HepG2 (cell line): Measurements from ENCODE around the gene BTBD19. TPM values are rescaled to one million over a fixed set of nuclear protein-coding genes. Genes with fewer than 3 reads are reported as not detected.

Source experiments
- ATAC-seq: fragments of 200-7000 bp; cut with Tn5 transposase; 3 replicates; pipeline ENCODE4 v1.9.1; 2020; ENCODE audit warnings: mild to moderate bottlenecking, moderate library complexity
- BruUV-seq: library from RNA; stranded (reverse); fragments of 400-500 nt; replicated peaks from 2 replicates; lab custom pipeline; 2021; lab: Mats Ljungman, UMichigan
- CTCF ChIA-PET: fragments of 300-600 bp; formaldehyde crosslinking; extraction: SDS; loops from one replicate; lab custom pipeline; 2021; ENCODE audit warnings: low total read pairs, inconsistent platforms, low intra/inter-chr PET ratio; lab: Yijun Ruan, JAX
- POLR2A ChIA-PET: fragments of 350-600 bp; sonication (Branson Sonifier 250); formaldehyde crosslinking; loops from one replicate; lab custom pipeline; 2020; ENCODE audit warnings: antibody characterized with exemption, inconsistent platforms; lab: Yijun Ruan, JAX
- DNase-seq: peaks from one replicate; pipeline ENCODE4 v3.0.0-alpha.2; 2015; ENCODE audit warnings: low spot score
- FAIRE-seq: peaks from 3 replicates; lab custom pipeline; 2011; peaks lifted over from hg19 to GRCh38; lab: Jason Lieb, UNC
- H2AFZ ChIP-seq: one replicate; pipeline ENCODE4 v1.6.1; 2011; ENCODE audit warnings: low read length, inconsistent platforms
- H3K27ac ChIP-seq: fragments of 300-600 bp; 3 replicates; pipeline ENCODE4 v1.8.0; 2011; ENCODE audit warnings: mixed run types, mild to moderate bottlenecking, mixed read lengths, low read length, inconsistent platforms; ENCODE audit not compliant: insufficient read depth; ENCODE audit errors: extremely low read length
- H3K27me3 ChIP-seq, 2 experiments: fragments of 200-600 bp in 1 of 2; 2 replicates in 1 of 2; 3 replicates in 1 of 2; pipeline versions ENCODE4 v1.6.0 to v1.8.0; 2011; ENCODE audit warnings: low read length in 2 of 2, mild to moderate bottlenecking in 2 of 2, moderate library complexity in 2 of 2, inconsistent platforms in 1 of 2; ENCODE audit not compliant: insufficient read depth in 2 of 2, control insufficient read depth in 1 of 2
- H3K36me3 ChIP-seq, 2 experiments: fragments of 200-600 bp in 1 of 2; replicated peaks in 1 of 2; 2 replicates in 1 of 2; 3 replicates in 1 of 2; pipeline versions ENCODE4 v1.5.1 to v1.8.0; 2011; ENCODE audit warnings: low read length in 2 of 2, inconsistent platforms in 1 of 2; ENCODE audit not compliant: insufficient read depth in 2 of 2, control insufficient read depth in 1 of 2
- H3K4me1 ChIP-seq: 2 replicates; pipeline ENCODE4 v1.5.1; 2012; ENCODE audit warnings: low read length, inconsistent platforms; ENCODE audit not compliant: insufficient read depth
- H3K4me2 ChIP-seq: 2 replicates; pipeline ENCODE4 v1.6.0; 2011; ENCODE audit warnings: low read depth, low read length, inconsistent platforms
- H3K4me3 ChIP-seq, 3 experiments: fragments of 200-600 bp in 1 of 3; sonication (generic), shearing (Covaris generic) in 1 of 3; replicated peaks in 1 of 3; 2 replicates each; pipeline ENCODE4 v1.5.1; 2011 to 2016; ENCODE audit warnings: low read length in 3 of 3, inconsistent platforms in 2 of 3, low read depth in 2 of 3, mild to moderate bottlenecking in 2 of 3, control low read depth in 1 of 3, mixed read lengths in 1 of 3; ENCODE audit not compliant: insufficient read depth in 1 of 3
- H3K79me2 ChIP-seq: one replicate; pipeline ENCODE4 v1.6.1; 2011; ENCODE audit warnings: low read length, inconsistent platforms; ENCODE audit not compliant: insufficient read depth
- H3K9ac ChIP-seq: 2 replicates; pipeline ENCODE4 v1.6.0; 2011; ENCODE audit warnings: mild to moderate bottlenecking, low read depth, low read length, inconsistent platforms; ENCODE audit not compliant: insufficient read depth
- H3K9me3 ChIP-seq: 2 replicates; pipeline ENCODE4 v1.5.1; 2012; ENCODE audit warnings: mild to moderate bottlenecking, low read length
- H4K20me1 ChIP-seq: 2 replicates; pipeline ENCODE4 v1.6.0; 2011; ENCODE audit warnings: inconsistent platforms, mild to moderate bottlenecking, low read length, moderate library complexity; ENCODE audit not compliant: insufficient read depth
- ATF4 ChIP-seq, 2 experiments: fragments of 450-650 bp in 1 of 2; sonication (generic) in 1 of 2; formaldehyde crosslinking; IDR thresholded peaks; 2 replicates each; pipeline versions ENCODE4 v1.5.0 to v1.8.0; 2020 to 2022; ENCODE audit warnings: mild to moderate bottlenecking in 1 of 2, missing genetic modification reagents in 1 of 2
- HHEX ChIP-seq: IDR thresholded peaks from 2 replicates; pipeline ENCODE4 v1.6.1; 2016; ENCODE audit warnings: control low read depth
- HNRNPK ChIP-seq: fragments of 200-400 bp; formaldehyde crosslinking; IDR thresholded peaks from 2 replicates; pipeline ENCODE4 v1.6.1; 2018; ENCODE audit warnings: low read length, low read depth, moderate library complexity, mild to moderate bottlenecking; ENCODE audit not compliant: poor library complexity, severe bottlenecking
- PATZ1 ChIP-seq: sonication (generic); formaldehyde crosslinking; IDR thresholded peaks from 2 replicates; pipeline ENCODE4 v1.4.0; 2020; ENCODE audit warnings: missing genetic modification reagents
- RARA ChIP-seq: IDR thresholded peaks from 2 replicates; pipeline ENCODE4 v1.6.1; 2016; ENCODE audit warnings: missing genetic modification reagents, missing compliant biosample characterization
- RXRA ChIP-seq: sonication (generic); formaldehyde crosslinking; IDR thresholded peaks from 2 replicates; pipeline ENCODE4 v1.5.1; 2020; ENCODE audit warnings: missing genetic modification reagents
- SOX6 ChIP-seq, 2 experiments: fragments of 450-650 bp in 1 of 2; sonication (generic) in 1 of 2; formaldehyde crosslinking in 1 of 2; IDR thresholded peaks; 2 replicates each; pipeline versions ENCODE4 v1.4.0 to v1.6.1; 2017 to 2020; ENCODE audit warnings: antibody characterized with exemption in 1 of 2, mild to moderate bottlenecking in 1 of 2, missing genetic modification reagents in 1 of 2
- TFAP4 ChIP-seq: sonication (generic); IDR thresholded peaks from 2 replicates; pipeline ENCODE4 v1.6.1; 2016; ENCODE audit warnings: low read depth, borderline replicate concordance
- THRA ChIP-seq: sonication (generic); formaldehyde crosslinking; IDR thresholded peaks from 2 replicates; pipeline ENCODE4 v1.4.0; 2020; ENCODE audit warnings: missing genetic modification reagents, borderline replicate concordance
- ZNF335 ChIP-seq: sonication (generic); formaldehyde crosslinking; IDR thresholded peaks from 2 replicates; pipeline ENCODE4 v1.4.0; 2020; ENCODE audit warnings: missing genetic modification reagents
- ZSCAN22 ChIP-seq: sonication (generic); formaldehyde crosslinking; IDR thresholded peaks from 2 replicates; pipeline ENCODE4 v1.4.0; 2020; ENCODE audit warnings: mild to moderate bottlenecking, missing genetic modification reagents
- WGBS: methylation state at CpG from one replicate; pipeline ENCODE4 v1.1.6; 2017; ENCODE audit warnings: low lambda C conversion rate; 5-methylcytosine and 5-hydroxymethylcytosine counted together
- in situ Hi-C: cut with HindIII; loops from 2 replicates; pipeline ENCODE4 v1.10.0; 2017; ENCODE audit warnings: low pct_unique_long_range_greater_than_20kb; ENCODE audit not compliant: extremely low pct_ligation_motif_present
- intact Hi-C: fragments of 100-400 bp; cut with micrococcal nuclease; formaldehyde crosslinking; loops from one replicate; pipeline ENCODE4 v1.10.0; 2022; ENCODE audit not compliant: unreplicated experiment
- polyA plus RNA-seq, 8 experiments: library from polyadenylated mRNA; depleted of rRNA in 3 of 8; stranded (reverse) in 7 of 8; unstranded in 1 of 8; fragments of >200 nt; fragmentation: Illumina TruSeq in 4 of 8; extraction: Trizol in 4 of 8; gene quantifications; 2 replicates each; pipeline versions ENCODE4 v1.2.1 to v1.2.3, GENCODE V29; 2011 to 2016; ENCODE audit warnings: low read depth in 4 of 8, missing spikeins in 1 of 8, mixed read lengths in 1 of 8; ENCODE audit not compliant: insufficient read depth in 1 of 8
- total RNA-seq, 5 experiments: library from RNA; depleted of rRNA; stranded (reverse); fragments of >200 nt; fragmentation: Illumina TruSeq; extraction: Trizol; gene quantifications; 2 replicates each; pipeline ENCODE4 v1.2.3, GENCODE V29; 2016; ENCODE audit warnings: low read depth in 1 of 5

Gene BTBD19
- total and polyA plus RNA-seq, 2 of the 13 experiments (the other 11 are each of a cell fraction or from before 2014, with no cell fraction given), result 2.7 to 6.7 TPM

GRCh38 chr1:44847845-44848244 is 39.5 kb downstream of the BTBD19 start:
- Histone ChIP-seq H3K9me3 (no peaks in the 10 kb centered on the region), H3K4me3 (no peak overlapping the region), H3K4me2 (no peak overlapping the region), H3K36me3 (no peaks in the 10 kb centered on the region; a peak in 1 of 5 replicates), H3K27me3 (no peaks in the 10 kb centered on the region), H2AFZ (no peak overlapping the region)
- 50% methylated on average over 1 of the region's 1 CpG for WGBS
- no peak for FAIRE-seq
- in situ Hi-C loops (loop anchor here (25.0 kb wide), 1 partner anchor 164 kb away; the partner anchor contains the start of genes HECTD3 and UROD), intact Hi-C loops (no loop called here)
- ChIA-PET CTCF (no interaction called here), POLR2A (no interaction called here)
- ATAC-seq, result no peak
- no peak for DNase-seq
- 0 out of 2 replicates have a peak, but pooled peaks have one; percentile 11 for TF ChIP-seq RXRA
- peak in 1 of 2 experiments; percentile 57; a peak in 2 of 4 replicates for TF ChIP-seq ATF4 (CRISPR knock-in tag; IDR thresholded peaks at IDR 0.05)
- no peak for TF ChIP-seq HNRNPK
- no peak for TF ChIP-seq HHEX (CRISPR knock-in tag)
- peak; percentile 69 for TF ChIP-seq RARA
- TF ChIP-seq, all 625 proteins: peak for 3
- no peak overlapping the region for H3K27ac ChIP-seq
- H3K79me2 ChIP-seq, result no peaks in the 10 kb centered on the region
- no TSS peak for BruUV-seq
- H4K20me1 ChIP-seq, result no peaks in the 10 kb centered on the region
- no peak overlapping the region for H3K9ac ChIP-seq
- H3K4me1 ChIP-seq, result peaks cover 26% of the 10 kb centered on the region

- Histone ChIP-seq H3K27me3 (no peaks in the 10 kb centered on the region), H3K4me3 (no peak overlapping the region), H3K9ac (no peak overlapping the region), H2AFZ (no peak overlapping the region), H3K9me3 (no peaks in the 10 kb centered on the region), H3K27ac (no peak overlapping the region), H3K4me2 (no peak overlapping the region), H4K20me1 (no peaks in the 10 kb centered on the region), H3K36me3 (no peaks in the 10 kb centered on the region; a peak in 1 of 5 replicates), H3K4me1 (peaks cover 26% of the 10 kb centered on the region), H3K79me2 (no peaks in the 10 kb centered on the region)
- ChIA-PET CTCF (no interaction called here), POLR2A (interaction anchor here (0.7 to 1.4 kb wide), 2 partner anchors 40 to 163 kb away, joined by 3 read pairs; partner anchors contain the start of genes BTBD19, HECTD3 and UROD)
- WGBS, result 85% methylated on average over 6 of the region's 7 CpGs
- FAIRE-seq (no peak), ATAC-seq (peak; percentile 28; the same call in 2 of the 3 replicates), DNase-seq (no peak)
- intact Hi-C loops, result no loop called here
- in situ Hi-C loops, result loop anchor here (25.0 kb wide), 1 partner anchor 164 kb away; the partner anchor contains the start of genes HECTD3 and UROD
- no TSS peak for BruUV-seq
- no peak for TF ChIP-seq THRA (CRISPR knock-in tag)
- peak; percentile 71 for TF ChIP-seq TFAP4
- TF ChIP-seq SOX6 (IDR thresholded peaks at IDR 0.05), result no peak
- peak; percentile 25; the same call in 1 of the 2 replicates for TF ChIP-seq SOX6 (CRISPR knock-in tag; IDR thresholded peaks at IDR 0.05)
- no peak for TF ChIP-seq ZNF335 (CRISPR knock-in tag)
- no peak for TF ChIP-seq ZSCAN22 (CRISPR knock-in tag)
- peak; percentile 35; the same call in 1 of the 2 replicates for TF ChIP-seq PATZ1 (CRISPR knock-in tag)
Measured at GRCh38 chr1:44848456-44849181, 40.3 kb downstream of the BTBD19 start.
